GM12878 (cell line): ENCODE results near the gene PEMT. TPM values are rescaled to one million over a fixed set of nuclear protein-coding genes. Genes with fewer than 3 reads are reported as not detected.

Experiments used
- ATAC-seq: fragments of 200-7000 bp; cut with Tn5 transposase; 3 replicates; pipeline ENCODE4 v1.9.1; 2020; ENCODE audit warnings: mild to moderate bottlenecking, moderate library complexity
- BruUV-seq: library from RNA; stranded (reverse); fragments of 400-500 nt; replicated peaks from 2 replicates; lab custom pipeline; 2021; lab: Mats Ljungman, UMichigan
- CTCF ChIA-PET: fragments of 300-600 bp; sonication (Branson Sonifier 250); formaldehyde crosslinking; extraction: SDS; loops from one replicate; lab custom pipeline; 2021; ENCODE audit warnings: inconsistent platforms; lab: Yijun Ruan, JAX
- POLR2A ChIA-PET: fragments of 350-600 bp; formaldehyde crosslinking; extraction: SDS; loops from one replicate; lab custom pipeline; 2021; ENCODE audit warnings: inconsistent platforms; lab: Charles Lee
- RAD21 ChIA-PET: fragments of 300-600 bp; sonication (Branson Sonifier 250); formaldehyde crosslinking; loops from one replicate; lab custom pipeline; 2023; ENCODE audit warnings: antibody characterized with exemption; ENCODE audit not compliant: unreplicated experiment; lab: Charles Lee
- SMC1A ChIA-PET: fragments of 300-600 bp; sonication (Branson Sonifier 250); formaldehyde crosslinking; loops from one replicate; lab custom pipeline; 2023; ENCODE audit not compliant: unreplicated experiment, uncharacterized antibody; lab: Charles Lee
- DNase-seq: peaks from one replicate; pipeline ENCODE4 v3.0.0-alpha.2; 2011; ENCODE audit warnings: low read depth, low spot score
- FAIRE-seq: peaks from 3 replicates; lab custom pipeline; 2011; peaks lifted over from hg19 to GRCh38; lab: Jason Lieb, UNC
- H2AFZ ChIP-seq: 2 replicates; pipeline ENCODE4 v1.6.0; 2011; ENCODE audit warnings: low read depth, low read length, control low read depth; ENCODE audit not compliant: control insufficient read depth
- H3K27ac ChIP-seq: 2 replicates; pipeline ENCODE4 v1.5.1; 2011; ENCODE audit warnings: control low read depth; ENCODE audit not compliant: control insufficient read depth, insufficient read depth
- H3K27me3 ChIP-seq, 2 experiments: replicated peaks in 1 of 2; 2 replicates each; pipeline versions ENCODE4 v1.6.0 to v1.6.1; 2011; ENCODE audit warnings: low read length in 1 of 2; ENCODE audit not compliant: control insufficient read depth in 2 of 2, insufficient read depth in 2 of 2
- H3K36me3 ChIP-seq, 2 experiments: 2 replicates each; pipeline ENCODE4 v1.5.1; 2011; ENCODE audit warnings: low read length in 1 of 2; ENCODE audit not compliant: control insufficient read depth in 2 of 2, insufficient read depth in 2 of 2
- H3K4me1 ChIP-seq: 2 replicates; pipeline ENCODE4 v1.6.1; 2011; ENCODE audit warnings: mild to moderate bottlenecking, low read length, moderate library complexity, mixed read lengths; ENCODE audit not compliant: control insufficient read depth, insufficient read depth
- H3K4me2 ChIP-seq: 2 replicates; pipeline ENCODE4 v1.6.0; 2011; ENCODE audit warnings: control low read depth; ENCODE audit not compliant: control insufficient read depth, insufficient read depth
- H3K4me3 ChIP-seq: fragments of 200-600 bp; sonication (generic); 2 replicates; pipeline ENCODE4 v1.5.1; 2016
- H3K79me2 ChIP-seq: 2 replicates; pipeline ENCODE4 v1.6.0; 2011; ENCODE audit warnings: low read length; ENCODE audit not compliant: control insufficient read depth, insufficient read depth
- H3K9ac ChIP-seq: 2 replicates; pipeline ENCODE4 v1.8.0; 2011; ENCODE audit warnings: low read length, control low read depth, mixed read lengths; ENCODE audit not compliant: control insufficient read depth, insufficient read depth
- H3K9me3 ChIP-seq: replicated peaks from 3 replicates; pipeline ENCODE4 v1.5.1; 2011; ENCODE audit warnings: mild to moderate bottlenecking, low read length; ENCODE audit not compliant: control insufficient read depth, insufficient read depth
- H4K20me1 ChIP-seq: 2 replicates; pipeline ENCODE4 v1.6.0; 2011; ENCODE audit not compliant: control insufficient read depth, insufficient read depth
- NR2F1 ChIP-seq: fragments of 450-650 bp; conservative IDR thresholded peaks from 2 replicates; pipeline ENCODE4 v1.6.1; 2017; ENCODE audit warnings: mild to moderate bottlenecking
- RFX5 ChIP-seq: IDR thresholded peaks from 2 replicates; pipeline ENCODE4 v1.6.1; 2011; ENCODE audit warnings: low read depth, low read length, improper control_type of control experiment
- STAT1 ChIP-seq: fragments of 450-650 bp; conservative IDR thresholded peaks from 2 replicates; pipeline ENCODE4 v1.6.1; 2014; ENCODE audit warnings: antibody characterized with exemption, mild to moderate bottlenecking
- TCF7 ChIP-seq: IDR thresholded peaks from 2 replicates; pipeline ENCODE4 v1.6.1; 2014; ENCODE audit warnings: antibody characterized with exemption, borderline replicate concordance
- WGBS: methylation state at CpG from one replicate; pipeline ENCODE4 v1.1.6; 2016; ENCODE audit warnings: low lambda C conversion rate; ENCODE audit not compliant: insufficient replicate concordance, insufficient coverage; ENCODE audit errors: missing lambda C conversion rate; 5-methylcytosine and 5-hydroxymethylcytosine counted together
- in situ Hi-C: fragments of 300-500 bp; cut with MboI; formaldehyde crosslinking; loops from 9 replicates; pipeline ENCODE4 v1.14.3; 2018; ENCODE audit warnings: mixed read lengths
- intact Hi-C: fragments of 100-400 bp; cut with micrococcal nuclease; formaldehyde crosslinking; loops from one replicate; pipeline ENCODE4 v1.14.2; 2022; ENCODE audit not compliant: unreplicated experiment
- polyA plus RNA-seq, 11 experiments: library from polyadenylated mRNA; depleted of rRNA in 4 of 11; unstranded in 6 of 11; stranded (reverse) in 5 of 11; fragments of >200 nt; fragmentation: Nextera tagmentation in 4 of 11; fragmentation: Illumina TruSeq in 1 of 11; extraction: Ambion mirVana in 4 of 11; extraction: Trizol in 1 of 11; gene quantifications; 1 replicate in 1 of 11; 2 replicates in 10 of 11; pipeline versions ENCODE4 v1.2.1 to v1.2.3, GENCODE V29; 2011 to 2016; ENCODE audit warnings: inconsistent platforms in 2 of 11, missing spikeins in 2 of 11, low read depth in 1 of 11
- total RNA-seq, 4 experiments: library from RNA; depleted of rRNA in 3 of 4; stranded (reverse); fragments of >200 nt in 3 of 4; fragmentation: Illumina TruSeq in 1 of 4; extraction: Trizol in 1 of 4; gene quantifications; 2 replicates each; pipeline versions ENCODE4 v1.2.1 to v1.2.3, GENCODE V29; 2013 to 2021
- TF ChIP-seq, protein P1 (sequence below): IDR thresholded peaks from 2 replicates; pipeline ENCODE4 v1.6.1; 2011; ENCODE audit warnings: low read depth, low read length, improper control_type of control experiment, borderline replicate concordance

PEMT gene
- total and polyA plus RNA-seq, 10 of the 15 experiments (the other 5 are each of a cell fraction or from before 2014, with no cell fraction given) = 2.8 to 44.7 (median 25.4) TPM

DNA sequence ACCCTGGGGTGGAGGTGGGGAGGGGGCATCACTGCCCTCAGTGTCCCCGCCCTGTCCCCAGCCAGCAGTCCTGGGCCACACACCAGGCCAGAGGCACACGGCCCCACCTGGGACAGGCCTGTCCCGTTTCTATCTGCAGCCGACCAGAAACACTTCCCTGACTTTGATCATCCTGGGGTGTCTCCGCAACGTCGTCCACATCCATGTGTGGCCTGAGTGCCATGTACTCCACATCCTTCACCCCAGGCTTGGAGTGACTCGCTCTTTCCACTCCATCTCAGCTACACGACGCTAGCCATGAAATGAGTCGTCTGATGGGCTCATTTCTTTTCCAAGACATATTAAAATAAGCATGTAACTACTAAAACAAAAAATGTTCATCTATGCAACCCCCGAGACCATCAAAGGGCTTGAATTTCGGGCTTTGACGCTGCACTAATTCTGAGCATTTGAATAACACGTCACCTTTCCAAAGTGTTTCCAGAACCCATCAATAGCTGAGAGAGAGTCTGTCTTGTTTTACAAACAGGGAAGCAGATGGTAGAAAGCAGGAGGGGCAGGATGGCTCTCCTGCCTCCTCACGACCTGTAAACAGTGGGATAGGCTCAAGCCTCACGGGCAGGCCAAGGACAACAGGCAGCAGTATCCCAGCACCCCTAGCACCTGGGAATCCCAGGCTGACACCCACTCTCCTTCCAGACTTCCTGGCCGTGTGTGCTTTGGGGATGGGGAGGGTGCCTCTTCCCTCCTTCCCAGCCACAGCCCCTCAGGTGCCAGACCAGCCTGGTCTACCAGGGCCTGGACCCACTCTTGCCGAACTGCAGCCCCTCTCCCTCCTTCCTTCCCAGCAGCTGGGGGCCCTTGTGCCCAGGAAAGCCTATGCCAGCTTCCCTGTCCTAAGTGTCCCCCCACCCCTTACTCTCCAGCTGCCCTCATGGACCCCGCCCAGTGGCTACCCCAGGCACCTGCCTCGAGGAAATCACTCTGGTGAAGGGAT lies 75.3 kb downstream of the PEMT start:
- Histone ChIP-seq H3K4me1 (no peaks in the 10 kb centered on the region), H3K4me2 (no peak overlapping the region), H3K4me3 (no peak overlapping the region), H3K9ac (no peak overlapping the region), H2AFZ (no peak overlapping the region), H3K9me3 (no peaks in the 10 kb centered on the region), H3K27ac (no peak overlapping the region), H3K36me3 (no peaks in the 10 kb centered on the region), H4K20me1 (no peaks in the 10 kb centered on the region), H3K27me3 (no peaks in the 10 kb centered on the region), H3K79me2 (no peaks in the 10 kb centered on the region)
- CTCF ChIA-PET = interaction anchor here (1.4 kb wide), 1 partner anchor 52 kb away, joined by 3 read pairs; no protein-coding TSS in a partner anchor
- ATAC-seq (no peak), FAIRE-seq (no peak), DNase-seq (no peak)
- RAD21 ChIA-PET = no interaction called here
- no TSS peak for BruUV-seq
- TF ChIP-seq, protein P1, sequence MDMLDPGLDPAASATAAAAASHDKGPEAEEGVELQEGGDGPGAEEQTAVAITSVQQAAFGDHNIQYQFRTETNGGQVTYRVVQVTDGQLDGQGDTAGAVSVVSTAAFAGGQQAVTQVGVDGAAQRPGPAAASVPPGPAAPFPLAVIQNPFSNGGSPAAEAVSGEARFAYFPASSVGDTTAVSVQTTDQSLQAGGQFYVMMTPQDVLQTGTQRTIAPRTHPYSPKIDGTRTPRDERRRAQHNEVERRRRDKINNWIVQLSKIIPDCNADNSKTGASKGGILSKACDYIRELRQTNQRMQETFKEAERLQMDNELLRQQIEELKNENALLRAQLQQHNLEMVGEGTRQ = no peak
- TF ChIP-seq TCF7 = no peak
- no peak for TF ChIP-seq RFX5
- no peak for TF ChIP-seq STAT1
- TF ChIP-seq NR2F1 = no peak
- in situ Hi-C loops = no loop called here
- POLR2A ChIA-PET = no interaction called here
- WGBS = 50% methylated on average over 21 of the region's 21 CpGs
- intact Hi-C loops = no loop called here
- SMC1A ChIA-PET = no interaction called here
